ENCODE results near the gene HK1. TPM values are rescaled to one million over a fixed set of nuclear protein-coding genes. Genes with fewer than 3 reads are reported as not detected.
A peak's percentile ranks its signal among the peaks of the same experiment; 100 is the strongest.

The HK1 gene
- total and polyA plus RNA-seq, 4 donors = 1.8 to 166 (median 7.4) TPM

- Histone ChIP-seq H3K9me3 (ENCODE audit: control insufficient read depth in 4 of 4, low read length in 3 of 4) (no peaks in the 10 kb centered on the region), H3K4me3 (ENCODE audit: low read depth in 1 of 3, low read length in 3 of 3) (no peak overlapping the region), H3K36me3 (ENCODE audit: control insufficient read depth in 4 of 4, insufficient read depth in 3 of 4, low read depth in 1 of 4, low read length in 3 of 4) (peaks cover 0 to 4% (median 0%) of the 10 kb centered on the region in 4 donors), H3K9ac (ENCODE audit: low read depth in 1 of 2, low read length in 2 of 2) (no peak overlapping the region), H3K4me1 (ENCODE audit: control insufficient read depth in 4 of 4, insufficient read depth in 4 of 4, low read length in 3 of 4) (no peaks in the 10 kb centered on the region), H3K27me3 (ENCODE audit: control insufficient read depth in 4 of 4, insufficient read depth in 4 of 4, low read length in 3 of 4) (no peaks in the 10 kb centered on the region), H3K27ac (ENCODE audit: low read depth in 1 of 2, low read length in 2 of 2) (no peak overlapping the region)
- TF ChIP-seq SP1 (IDR thresholded peaks at IDR 0.05) (no peak), GABPA (IDR thresholded peaks at IDR 0.05 in 1 of 2, conservative IDR thresholded peaks at IDR 0.05 in 1 of 2) (no peak), MAX (IDR thresholded peaks at IDR 0.05) (no peak), EGR1 (IDR thresholded peaks at IDR 0.05; ENCODE audit: low read depth in 2 of 2) (no peak), ATF3 (IDR thresholded peaks at IDR 0.05) (no peak), FOXA1 (IDR thresholded peaks at IDR 0.05) (no peak), RXRA (IDR thresholded peaks at IDR 0.05) (no peak), HNF4A (conservative IDR thresholded peaks at IDR 0.05) (no peak), REST (IDR thresholded peaks at IDR 0.05) (no peak), HNF4G (IDR thresholded peaks at IDR 0.05) (no peak), FOXA2 (IDR thresholded peaks at IDR 0.05) (no peak), NR2F2 (IDR thresholded peaks at IDR 0.05) (no peak), RAD21 (IDR thresholded peaks at IDR 0.05) (no peak)
- TF ChIP-seq, protein P1, sequence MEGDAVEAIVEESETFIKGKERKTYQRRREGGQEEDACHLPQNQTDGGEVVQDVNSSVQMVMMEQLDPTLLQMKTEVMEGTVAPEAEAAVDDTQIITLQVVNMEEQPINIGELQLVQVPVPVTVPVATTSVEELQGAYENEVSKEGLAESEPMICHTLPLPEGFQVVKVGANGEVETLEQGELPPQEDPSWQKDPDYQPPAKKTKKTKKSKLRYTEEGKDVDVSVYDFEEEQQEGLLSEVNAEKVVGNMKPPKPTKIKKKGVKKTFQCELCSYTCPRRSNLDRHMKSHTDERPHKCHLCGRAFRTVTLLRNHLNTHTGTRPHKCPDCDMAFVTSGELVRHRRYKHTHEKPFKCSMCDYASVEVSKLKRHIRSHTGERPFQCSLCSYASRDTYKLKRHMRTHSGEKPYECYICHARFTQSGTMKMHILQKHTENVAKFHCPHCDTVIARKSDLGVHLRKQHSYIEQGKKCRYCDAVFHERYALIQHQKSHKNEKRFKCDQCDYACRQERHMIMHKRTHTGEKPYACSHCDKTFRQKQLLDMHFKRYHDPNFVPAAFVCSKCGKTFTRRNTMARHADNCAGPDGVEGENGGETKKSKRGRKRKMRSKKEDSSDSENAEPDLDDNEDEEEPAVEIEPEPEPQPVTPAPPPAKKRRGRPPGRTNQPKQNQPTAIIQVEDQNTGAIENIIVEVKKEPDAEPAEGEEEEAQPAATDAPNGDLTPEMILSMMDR (IDR thresholded peaks at IDR 0.05; ENCODE audit: low read depth, low read length, missing input control) = no peak
- TF ChIP-seq, protein P2, sequence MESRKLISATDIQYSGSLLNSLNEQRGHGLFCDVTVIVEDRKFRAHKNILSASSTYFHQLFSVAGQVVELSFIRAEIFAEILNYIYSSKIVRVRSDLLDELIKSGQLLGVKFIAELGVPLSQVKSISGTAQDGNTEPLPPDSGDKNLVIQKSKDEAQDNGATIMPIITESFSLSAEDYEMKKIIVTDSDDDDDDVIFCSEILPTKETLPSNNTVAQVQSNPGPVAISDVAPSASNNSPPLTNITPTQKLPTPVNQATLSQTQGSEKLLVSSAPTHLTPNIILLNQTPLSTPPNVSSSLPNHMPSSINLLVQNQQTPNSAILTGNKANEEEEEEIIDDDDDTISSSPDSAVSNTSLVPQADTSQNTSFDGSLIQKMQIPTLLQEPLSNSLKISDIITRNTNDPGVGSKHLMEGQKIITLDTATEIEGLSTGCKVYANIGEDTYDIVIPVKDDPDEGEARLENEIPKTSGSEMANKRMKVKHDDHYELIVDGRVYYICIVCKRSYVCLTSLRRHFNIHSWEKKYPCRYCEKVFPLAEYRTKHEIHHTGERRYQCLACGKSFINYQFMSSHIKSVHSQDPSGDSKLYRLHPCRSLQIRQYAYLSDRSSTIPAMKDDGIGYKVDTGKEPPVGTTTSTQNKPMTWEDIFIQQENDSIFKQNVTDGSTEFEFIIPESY (IDR thresholded peaks at IDR 0.05) = no peak
- WGBS = 73% methylated on average over 1 of the region's 1 CpG
- no peak for DNase-seq (ENCODE audit: low spot score)
Observed at GRCh38 chr10:69397972-69398371, 119.7 kb downstream of the HK1 start.

- Histone ChIP-seq H3K9ac (ENCODE audit: low read depth in 1 of 2, low read length in 2 of 2) (no peak overlapping the region), H3K4me3 (ENCODE audit: low read depth in 1 of 3, low read length in 3 of 3) (no peak overlapping the region), H3K27me3 (ENCODE audit: control insufficient read depth in 4 of 4, insufficient read depth in 4 of 4, low read length in 3 of 4) (no peaks in the 10 kb centered on the region), H3K27ac (ENCODE audit: low read depth in 1 of 2, low read length in 2 of 2) (peak overlapping the region; percentile 48 to 51), H3K9me3 (ENCODE audit: control insufficient read depth in 4 of 4, low read length in 3 of 4) (no peaks in the 10 kb centered on the region), H3K4me1 (ENCODE audit: control insufficient read depth in 4 of 4, insufficient read depth in 4 of 4, low read length in 3 of 4) (no peaks in the 10 kb centered on the region), H3K36me3 (ENCODE audit: control insufficient read depth in 4 of 4, insufficient read depth in 3 of 4, low read depth in 1 of 4, low read length in 3 of 4) (peaks cover 0 to 4% (median 0%) of the 10 kb centered on the region in 4 donors)
- 80% methylated on average over 16 of the region's 16 CpGs for WGBS
- no peak for DNase-seq (ENCODE audit: low spot score)
- TF ChIP-seq FOXA2 (IDR thresholded peaks at IDR 0.05) (no peak), HNF4G (IDR thresholded peaks at IDR 0.05) (no peak), GABPA (IDR thresholded peaks at IDR 0.05 in 1 of 2, conservative IDR thresholded peaks at IDR 0.05 in 1 of 2) (no peak), YY1 (IDR thresholded peaks at IDR 0.05) (no peak), JUND (IDR thresholded peaks at IDR 0.05) (no peak), FOXA1 (IDR thresholded peaks at IDR 0.05) (no peak)
- TF ChIP-seq, protein P1 (IDR thresholded peaks at IDR 0.05; ENCODE audit: low read depth, low read length, missing input control) = no peak
- TF ChIP-seq, protein P2 (IDR thresholded peaks at IDR 0.05) = no peak
Observed at GRCh38 chr10:69398466-69398865, 120.2 kb downstream of the HK1 start.

Data from liver (tissue), 9 donors.